Activated B cell treated with CpG ODN at 0.5 μM for 24 hours (primary cell): Measurements from ENCODE around the gene ABI3. TPM values are rescaled to one million over a fixed set of nuclear protein-coding genes. Genes with fewer than 3 reads are reported as not detected.

Source experiments
- ATAC-seq: fragments of 200-7000 bp; cut with Tn5 transposase; one replicate; pipeline ENCODE4 v1.10.0; 2021; ENCODE audit warnings: low read depth, mild to moderate bottlenecking, moderate library complexity
- CTCF ChIA-PET: fragments of 350-600 bp; sonication (Branson Sonifier 250); formaldehyde crosslinking; loops from one replicate; lab custom pipeline; 2021; ENCODE audit warnings: antibody characterized with exemption; lab: Charles Lee
- POLR2A ChIA-PET: fragments of 350-600 bp; sonication (Branson Sonifier 250); formaldehyde crosslinking; loops from one replicate; lab custom pipeline; 2021; ENCODE audit warnings: antibody characterized with exemption; lab: Charles Lee
- DNase-seq: peaks from one replicate; pipeline ENCODE4 v3.0.0; 2022
- H3K27ac Mint-ChIP-seq: one replicate; pipeline ENCODE4 v1.8.0; 2020; ENCODE audit warnings: mixed read lengths
- H3K27me3 Mint-ChIP-seq: one replicate; pipeline ENCODE4 v1.8.0; 2021; ENCODE audit warnings: mixed read lengths
- H3K36me3 Mint-ChIP-seq: one replicate; pipeline ENCODE4 v1.8.0; 2021; ENCODE audit warnings: low read depth, mixed read lengths
- H3K4me1 Mint-ChIP-seq: one replicate; pipeline ENCODE4 v1.8.0; 2021; ENCODE audit warnings: mixed read lengths
- H3K4me3 Mint-ChIP-seq: one replicate; pipeline ENCODE4 v1.8.0; 2020; ENCODE audit warnings: mild to moderate bottlenecking, mixed read lengths
- H3K9me3 Mint-ChIP-seq: one replicate; pipeline ENCODE4 v1.8.0; 2020; ENCODE audit warnings: mixed read lengths
- intact Hi-C: fragments of 100-400 bp; cut with micrococcal nuclease; formaldehyde crosslinking; loops from one replicate; pipeline ENCODE4 v1.15.1; 2024
- total RNA-seq: library from RNA; stranded (reverse); gene quantifications from 2 replicates; pipeline ENCODE4 v1.2.3, GENCODE V29; 2022
- TF ChIP-seq, protein P1 (sequence below): fragments of 200-600 bp; IDR thresholded peaks from one replicate; pipeline ENCODE4 v1.8.0; 2022; ENCODE audit warnings: antibody characterized with exemption, mild to moderate bottlenecking

Gene ABI3, protein sequence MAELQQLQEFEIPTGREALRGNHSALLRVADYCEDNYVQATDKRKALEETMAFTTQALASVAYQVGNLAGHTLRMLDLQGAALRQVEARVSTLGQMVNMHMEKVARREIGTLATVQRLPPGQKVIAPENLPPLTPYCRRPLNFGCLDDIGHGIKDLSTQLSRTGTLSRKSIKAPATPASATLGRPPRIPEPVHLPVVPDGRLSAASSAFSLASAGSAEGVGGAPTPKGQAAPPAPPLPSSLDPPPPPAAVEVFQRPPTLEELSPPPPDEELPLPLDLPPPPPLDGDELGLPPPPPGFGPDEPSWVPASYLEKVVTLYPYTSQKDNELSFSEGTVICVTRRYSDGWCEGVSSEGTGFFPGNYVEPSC
- 6.5 and 9.7 TPM in 2 replicates for total RNA-seq

DNA sequence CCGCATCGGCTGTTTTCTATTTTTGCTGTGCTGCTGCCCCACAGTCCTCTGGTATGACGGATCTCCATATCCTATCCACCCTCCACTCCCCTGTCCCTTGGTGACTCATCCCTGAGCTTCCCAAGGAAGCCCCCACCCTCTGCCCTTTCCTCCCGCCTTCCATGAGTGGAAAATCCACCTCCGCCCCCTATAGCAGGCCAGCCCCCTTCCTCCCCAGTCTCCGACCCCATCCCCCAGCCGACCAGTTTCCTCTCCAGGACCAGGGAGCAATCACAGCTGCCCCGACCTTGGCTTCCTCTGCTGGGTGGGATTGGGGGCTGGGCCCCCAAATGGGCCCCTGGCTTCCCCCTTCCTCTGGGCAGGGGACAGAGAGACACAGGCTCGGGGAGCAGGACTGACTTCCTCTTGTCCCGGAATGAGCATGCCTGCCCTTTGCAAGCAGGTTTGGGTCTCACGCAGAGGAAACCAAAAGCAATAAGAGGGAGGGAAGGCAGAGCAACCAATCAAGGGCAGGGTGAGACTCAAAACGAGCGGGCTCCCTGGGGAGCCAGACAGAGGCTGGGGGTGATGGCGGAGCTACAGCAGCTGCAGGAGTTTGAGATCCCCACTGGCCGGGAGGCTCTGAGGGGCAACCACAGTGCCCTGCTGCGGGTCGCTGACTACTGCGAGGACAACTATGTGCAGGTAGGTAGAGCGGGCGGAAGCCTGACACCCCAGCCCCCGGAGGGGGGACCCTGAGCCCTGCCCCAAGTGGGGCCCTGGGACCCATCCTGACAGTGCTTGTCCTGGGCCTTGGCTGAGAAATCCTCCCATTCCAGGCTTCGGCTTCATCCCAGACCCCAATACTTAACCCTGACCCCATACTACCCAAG, at the start of gene ABI3, which contains the start of gene GNGT2:
Gene ABI3 (plus strand): TSS at position 550 of the 872 bp plus-strand sequence. CDS start 18 bp downstream, at position 568.
Gene GNGT2 (minus strand): TSS at position 417 of the 872 bp plus-strand sequence. CDS start 3,152 bp downstream, outside the sequence.
- H3K27me3 Mint-ChIP-seq: no peaks in the 10 kb centered on the region
- peak within 1 kb of the TSS; percentile 84 for H3K4me3 Mint-ChIP-seq
- H3K27ac Mint-ChIP-seq: peak within 1 kb of the TSS; percentile 87
- no peaks in the 10 kb centered on the region for H3K36me3 Mint-ChIP-seq
- ATAC-seq (peak; percentile 96), DNase-seq (peak; percentile 64)
- ChIA-PET POLR2A (interaction anchor here (0.5 to 12.3 kb wide), 10 partner anchors 9 to 986 kb away, joined by 3 to 259 read pairs (median 6); no protein-coding TSS in a partner anchor), CTCF (interaction anchor here (0.8 to 1.8 kb wide), 3 partner anchors 14 to 29 kb away, joined by 3 to 6 read pairs (median 6); no protein-coding TSS in a partner anchor)
- intact Hi-C loops: loop anchor here (1.0 to 10.0 kb wide), 5 partner anchors 9 to 376 kb away; partner anchors contain the start of gene CALCOCO2
- no peaks in the 10 kb centered on the region for H3K9me3 Mint-ChIP-seq
- TF ChIP-seq, protein P1, sequence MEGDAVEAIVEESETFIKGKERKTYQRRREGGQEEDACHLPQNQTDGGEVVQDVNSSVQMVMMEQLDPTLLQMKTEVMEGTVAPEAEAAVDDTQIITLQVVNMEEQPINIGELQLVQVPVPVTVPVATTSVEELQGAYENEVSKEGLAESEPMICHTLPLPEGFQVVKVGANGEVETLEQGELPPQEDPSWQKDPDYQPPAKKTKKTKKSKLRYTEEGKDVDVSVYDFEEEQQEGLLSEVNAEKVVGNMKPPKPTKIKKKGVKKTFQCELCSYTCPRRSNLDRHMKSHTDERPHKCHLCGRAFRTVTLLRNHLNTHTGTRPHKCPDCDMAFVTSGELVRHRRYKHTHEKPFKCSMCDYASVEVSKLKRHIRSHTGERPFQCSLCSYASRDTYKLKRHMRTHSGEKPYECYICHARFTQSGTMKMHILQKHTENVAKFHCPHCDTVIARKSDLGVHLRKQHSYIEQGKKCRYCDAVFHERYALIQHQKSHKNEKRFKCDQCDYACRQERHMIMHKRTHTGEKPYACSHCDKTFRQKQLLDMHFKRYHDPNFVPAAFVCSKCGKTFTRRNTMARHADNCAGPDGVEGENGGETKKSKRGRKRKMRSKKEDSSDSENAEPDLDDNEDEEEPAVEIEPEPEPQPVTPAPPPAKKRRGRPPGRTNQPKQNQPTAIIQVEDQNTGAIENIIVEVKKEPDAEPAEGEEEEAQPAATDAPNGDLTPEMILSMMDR: no peak
- H3K4me1 Mint-ChIP-seq: peaks cover 64% of the 10 kb centered on the region

DNA sequence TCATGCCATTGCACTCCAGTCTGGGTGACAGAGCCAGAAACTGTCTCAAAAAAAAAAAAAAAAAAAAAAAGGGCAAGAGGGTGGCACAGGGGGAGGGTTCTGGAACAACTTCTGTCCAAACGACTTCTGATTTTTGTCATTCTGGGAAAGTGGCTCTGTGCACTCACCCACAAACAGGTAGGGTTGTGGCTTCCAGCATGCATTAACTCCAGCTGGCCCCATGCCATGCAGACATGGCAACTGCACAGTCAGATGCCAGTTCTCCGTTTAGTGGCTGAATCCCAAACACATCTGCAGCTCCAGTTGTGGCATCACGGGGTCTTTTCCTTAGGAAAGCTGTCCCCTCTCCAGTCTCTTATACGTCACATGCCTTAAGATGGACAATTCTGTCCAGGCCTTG, 47.6 kb upstream of the ABI3 start:
- no peaks in the 10 kb centered on the region for H3K4me1 Mint-ChIP-seq
- ATAC-seq (no peak), DNase-seq (no peak)
- H3K27ac Mint-ChIP-seq: no peak overlapping the region
- no peaks in the 10 kb centered on the region for H3K9me3 Mint-ChIP-seq
- intact Hi-C loops: no loop called here
- H3K36me3 Mint-ChIP-seq: no peaks in the 10 kb centered on the region
- ChIA-PET POLR2A (no interaction called here), CTCF (no interaction called here)
- TF ChIP-seq, protein P1: no peak
- no peak overlapping the region for H3K4me3 Mint-ChIP-seq
- peaks cover 31% of the 10 kb centered on the region for H3K27me3 Mint-ChIP-seq

DNA sequence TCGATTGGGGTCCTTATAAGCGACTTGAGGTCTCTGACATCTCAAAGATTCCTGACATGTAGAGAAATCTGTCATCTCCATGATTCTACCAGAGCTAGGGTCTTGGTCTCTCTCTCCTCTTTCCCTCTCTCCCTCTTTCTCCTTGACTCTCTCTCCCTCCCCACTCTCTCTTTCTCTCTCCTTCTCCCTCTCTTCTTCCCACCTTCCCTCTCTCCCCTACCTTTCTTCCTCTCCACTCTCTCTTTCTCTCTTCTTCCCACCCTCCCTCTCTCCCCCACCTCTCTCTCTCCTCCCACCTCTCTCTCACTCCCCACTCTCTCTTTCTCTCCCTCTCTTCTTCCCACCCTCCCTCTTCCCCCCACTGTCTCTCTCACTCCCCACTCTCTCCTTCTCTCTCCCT, 45.4 kb upstream of the ABI3 start:
- intact Hi-C loops: no loop called here
- Mint-ChIP-seq H3K9me3 (no peaks in the 10 kb centered on the region), H3K4me1 (no peaks in the 10 kb centered on the region), H3K4me3 (no peak overlapping the region), H3K27ac (no peak overlapping the region), H3K27me3 (peaks cover 39% of the 10 kb centered on the region), H3K36me3 (no peaks in the 10 kb centered on the region)
- ATAC-seq (no peak), DNase-seq (no peak)
- ChIA-PET POLR2A (no interaction called here), CTCF (no interaction called here)
- TF ChIP-seq, protein P1: no peak

DNA sequence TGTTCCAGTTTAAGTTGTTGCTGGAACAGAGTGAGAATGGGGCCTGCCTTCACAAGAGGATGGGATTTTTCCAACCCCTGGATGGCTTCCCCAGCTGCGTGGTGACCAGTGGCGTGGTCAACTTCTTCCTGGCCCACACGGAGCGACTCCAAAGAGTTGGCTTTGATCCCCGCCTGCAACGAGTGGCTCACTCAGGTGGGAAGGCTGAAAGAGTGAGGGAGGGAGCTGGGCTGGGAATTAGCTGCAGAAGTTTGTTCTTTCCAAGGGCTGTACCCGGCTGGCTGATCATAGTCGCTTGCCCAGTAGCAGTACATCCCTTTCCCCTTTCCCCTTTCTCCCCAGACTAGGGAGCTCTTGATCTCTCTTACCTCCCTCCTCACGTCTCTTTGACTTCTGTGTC, 41.8 kb upstream of the ABI3 start:
- intact Hi-C loops: no loop called here
- no peaks in the 10 kb centered on the region for H3K36me3 Mint-ChIP-seq
- ATAC-seq: no peak
- H3K9me3 Mint-ChIP-seq: peaks cover 11% of the 10 kb centered on the region
- peaks cover 59% of the 10 kb centered on the region for H3K27me3 Mint-ChIP-seq
- TF ChIP-seq, protein P1: no peak
- H3K4me3 Mint-ChIP-seq: no peak overlapping the region
- no peak for DNase-seq
- CTCF ChIA-PET: no interaction called here
- H3K4me1 Mint-ChIP-seq: no peaks in the 10 kb centered on the region
- POLR2A ChIA-PET: no interaction called here
- H3K27ac Mint-ChIP-seq: no peak overlapping the region
